LNCAP (cell line): ENCODE data around the gene MSI2.

Source experiments
- TF ChIP-seq, protein P1 (sequence below): fragments of 450-650 bp; IDR thresholded peaks from 2 replicates; pipeline ENCODE4 v1.5.1; 2017; ENCODE audit warnings: mild to moderate bottlenecking

The MSI2 gene

DNA sequence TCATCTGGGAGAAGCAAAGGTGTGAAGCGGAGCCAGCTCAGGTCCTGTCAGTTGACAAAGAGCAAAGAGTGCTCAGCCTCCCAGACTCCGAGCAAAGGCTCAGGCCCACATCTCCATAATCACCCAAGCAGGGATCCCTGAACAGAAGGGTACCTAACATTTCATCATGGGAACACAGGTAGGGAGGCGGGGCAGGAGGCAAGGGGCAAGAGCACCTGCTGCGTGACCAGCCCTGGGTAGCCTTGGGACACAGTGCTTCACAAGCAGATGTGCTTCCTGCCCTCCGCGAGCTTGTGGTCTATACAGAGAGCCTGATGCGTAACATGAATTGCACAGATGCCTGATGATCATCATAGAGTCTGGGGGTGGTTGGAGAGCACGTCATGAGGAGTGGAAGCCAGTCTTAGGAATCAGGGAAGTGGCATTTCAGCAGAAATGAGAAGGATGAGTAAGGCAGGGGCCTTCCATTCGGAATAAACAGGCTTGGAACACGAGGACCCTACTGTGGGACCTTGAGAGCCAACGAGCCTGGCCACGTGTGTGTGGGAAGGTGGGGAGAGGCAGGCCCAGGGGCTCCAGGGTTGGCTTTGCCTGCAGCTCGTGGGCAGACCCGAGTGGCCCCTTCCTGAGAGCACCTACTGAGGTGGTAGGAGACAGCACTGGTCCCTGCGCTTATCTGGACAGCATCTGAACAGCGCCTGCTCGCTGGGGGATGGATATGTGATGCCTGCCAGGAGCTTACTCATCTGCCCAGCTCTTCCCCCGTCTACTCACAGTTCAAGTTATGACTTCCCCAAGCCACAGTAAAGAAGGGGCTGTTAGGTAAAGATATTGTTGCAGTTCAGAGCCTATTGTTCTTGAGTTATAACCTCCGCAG is 363.0 kb downstream of the MSI2 start:
- TF ChIP-seq, protein P1, sequence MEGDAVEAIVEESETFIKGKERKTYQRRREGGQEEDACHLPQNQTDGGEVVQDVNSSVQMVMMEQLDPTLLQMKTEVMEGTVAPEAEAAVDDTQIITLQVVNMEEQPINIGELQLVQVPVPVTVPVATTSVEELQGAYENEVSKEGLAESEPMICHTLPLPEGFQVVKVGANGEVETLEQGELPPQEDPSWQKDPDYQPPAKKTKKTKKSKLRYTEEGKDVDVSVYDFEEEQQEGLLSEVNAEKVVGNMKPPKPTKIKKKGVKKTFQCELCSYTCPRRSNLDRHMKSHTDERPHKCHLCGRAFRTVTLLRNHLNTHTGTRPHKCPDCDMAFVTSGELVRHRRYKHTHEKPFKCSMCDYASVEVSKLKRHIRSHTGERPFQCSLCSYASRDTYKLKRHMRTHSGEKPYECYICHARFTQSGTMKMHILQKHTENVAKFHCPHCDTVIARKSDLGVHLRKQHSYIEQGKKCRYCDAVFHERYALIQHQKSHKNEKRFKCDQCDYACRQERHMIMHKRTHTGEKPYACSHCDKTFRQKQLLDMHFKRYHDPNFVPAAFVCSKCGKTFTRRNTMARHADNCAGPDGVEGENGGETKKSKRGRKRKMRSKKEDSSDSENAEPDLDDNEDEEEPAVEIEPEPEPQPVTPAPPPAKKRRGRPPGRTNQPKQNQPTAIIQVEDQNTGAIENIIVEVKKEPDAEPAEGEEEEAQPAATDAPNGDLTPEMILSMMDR: no peak

DNA sequence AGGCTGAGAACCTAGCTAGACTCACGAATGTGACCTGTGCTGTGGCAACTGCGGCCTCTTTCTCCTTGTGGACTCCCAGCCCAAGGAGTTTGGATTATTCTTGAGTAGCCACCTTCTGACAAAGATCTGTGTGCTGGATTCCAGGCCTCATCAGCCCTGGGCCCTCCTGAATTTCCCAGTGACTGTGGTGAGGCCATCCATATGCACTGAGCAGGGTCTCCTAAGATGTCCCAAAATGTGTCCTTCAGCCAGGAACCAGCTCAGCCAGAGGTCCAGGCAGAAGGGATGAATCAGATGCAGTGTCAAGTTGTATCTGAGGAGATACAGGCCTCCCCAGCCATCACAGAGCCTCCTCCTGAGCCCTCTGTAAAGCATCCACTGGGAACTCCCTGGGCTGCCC is 364.3 kb downstream of the MSI2 start:
- TF ChIP-seq, protein P1: no peak

DNA sequence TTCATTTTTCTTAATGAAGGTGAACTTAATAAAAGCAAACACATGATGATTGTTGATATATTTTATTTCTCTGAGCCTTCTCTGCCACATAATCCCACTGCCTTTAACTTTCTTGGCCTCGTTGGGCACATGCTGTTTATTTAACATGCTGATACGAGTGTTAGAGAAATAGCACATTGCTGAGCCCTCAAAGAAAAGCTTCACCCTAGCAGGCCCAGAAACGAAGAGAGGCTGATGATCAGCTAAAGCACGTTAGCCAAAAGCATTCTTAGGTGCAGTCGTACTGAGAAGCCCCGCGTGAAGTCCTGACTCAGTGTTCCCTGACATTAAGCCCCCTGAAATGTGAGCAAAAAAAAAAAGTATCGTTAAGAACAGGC is 366.0 kb downstream of the MSI2 start:
- TF ChIP-seq, protein P1: no peak

DNA sequence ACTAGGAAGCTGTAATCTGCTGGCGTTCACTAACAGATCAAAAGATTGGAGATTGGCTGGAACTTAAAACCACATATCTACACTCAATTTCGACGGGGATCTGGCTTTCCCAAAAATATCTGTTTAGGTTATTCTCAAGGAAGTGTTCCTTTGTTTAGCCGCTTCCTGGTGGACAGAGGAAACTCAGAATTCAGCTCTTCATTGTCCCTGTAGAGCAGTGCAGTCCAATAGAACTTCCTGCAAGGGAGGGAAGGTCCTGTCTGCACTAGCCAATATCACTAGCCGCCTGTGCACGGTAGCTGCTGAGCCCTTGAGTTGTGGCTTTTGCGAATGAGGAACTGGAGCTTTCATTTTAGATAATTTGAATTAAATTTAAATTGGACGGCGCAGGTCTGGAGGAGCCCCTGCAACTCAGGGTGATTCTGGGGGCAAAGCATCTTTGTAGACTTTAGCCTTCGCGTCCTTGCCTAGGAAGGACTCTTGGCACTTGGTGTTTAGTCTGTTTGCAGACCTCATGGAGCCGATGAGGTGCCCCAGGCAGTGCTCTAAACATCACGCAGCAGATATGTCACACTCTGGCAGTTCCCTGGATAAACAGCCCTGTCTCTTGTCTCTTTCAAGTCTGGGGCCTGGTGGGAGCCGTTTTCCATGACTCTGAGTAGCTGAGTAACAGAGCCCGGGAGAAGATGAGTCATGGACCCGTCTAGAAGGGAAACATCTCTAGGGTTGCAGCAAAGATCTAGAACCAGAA is 366.5 kb downstream of the MSI2 start:
- TF ChIP-seq, protein P1: no peak

DNA sequence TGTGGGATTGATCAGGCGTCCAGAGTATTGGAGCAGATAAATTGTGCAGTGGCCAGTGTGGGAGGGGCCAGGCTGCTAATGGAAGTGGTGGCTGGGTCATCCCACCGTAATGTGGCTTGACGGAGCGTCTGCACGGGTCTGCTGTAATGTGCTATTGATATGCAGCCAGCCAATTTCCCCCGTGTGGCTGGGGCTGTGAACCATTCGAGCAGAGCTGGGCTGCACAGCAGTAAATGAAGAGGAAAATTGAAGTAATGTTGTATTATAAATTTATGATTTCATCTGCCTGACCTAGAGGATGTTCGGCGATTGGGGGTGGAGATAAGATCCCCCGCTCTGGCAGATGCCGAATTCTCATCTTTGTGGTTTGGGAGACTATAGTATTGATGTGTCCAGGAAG is 367.3 kb downstream of the MSI2 start:
- TF ChIP-seq, protein P1: no peak

DNA sequence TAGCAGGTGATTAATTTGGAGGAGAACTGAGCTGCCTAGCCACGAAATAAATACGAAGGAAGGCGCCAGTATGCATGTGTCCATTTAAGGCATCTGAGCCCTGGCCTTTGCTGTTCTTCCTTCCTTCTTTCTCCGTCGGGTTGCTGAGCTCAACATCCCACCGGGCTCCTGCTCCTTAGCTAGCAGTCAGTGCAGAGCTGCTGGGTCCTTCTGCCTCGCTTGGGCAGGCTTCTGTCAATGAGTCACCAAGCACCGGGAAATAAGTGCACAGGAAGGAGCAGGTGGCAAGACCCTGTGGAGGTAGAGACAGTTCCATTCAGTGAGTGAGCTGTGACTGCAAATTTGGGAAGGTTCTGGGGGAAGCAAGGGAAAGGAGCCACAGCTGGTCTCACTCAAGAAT is 368.1 kb downstream of the MSI2 start:
- TF ChIP-seq, protein P1: no peak

DNA sequence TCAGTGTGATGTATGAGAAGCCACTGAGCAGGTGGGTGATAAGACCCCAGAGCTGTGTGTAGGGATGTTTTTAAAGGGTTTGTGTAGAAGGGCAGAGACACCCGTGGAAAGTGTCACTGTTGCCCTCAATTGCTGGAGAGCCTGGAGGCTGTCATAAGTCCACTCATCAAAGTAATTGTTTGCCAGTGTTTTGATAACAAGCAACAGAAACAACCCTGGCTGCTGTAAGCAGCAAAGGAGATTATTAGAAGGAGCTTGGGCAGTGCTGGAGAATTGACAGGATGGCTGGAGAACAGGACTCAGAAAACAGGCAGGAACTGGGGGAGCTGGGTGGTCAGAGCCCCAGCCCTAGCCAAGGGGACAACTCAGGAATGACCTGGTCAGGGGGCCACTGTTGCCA is 369.2 kb downstream of the MSI2 start:
- TF ChIP-seq, protein P1: no peak
